Right lobe of liver (tissue), 6 donors: Measurements from ENCODE around the gene OR6C65. TPM values are rescaled to one million over a fixed set of nuclear protein-coding genes. Genes with fewer than 3 reads are reported as not detected.
"Not testable (repeated sequence)": the region's sequence is repeated elsewhere in the genome, so short reads cannot be mapped to it uniquely, and the experiment has no call there.

Experiments
- ATAC-seq, 4 donors: fragments of 200-7000 bp; cut with Tn5 transposase; one replicate each; pipeline ENCODE4 v1.9.1; 2020; ENCODE audit warnings: mild to moderate bottlenecking in 4 of 4, moderate library complexity in 4 of 4
- DNase-seq, 3 donors: peaks; one replicate each; pipeline ENCODE4 v3.0.0-alpha.2; 2020
- H3K27ac ChIP-seq, 3 donors: fragments of 200-600 bp; one replicate each; pipeline ENCODE4 v1.8.0; 2022
- H3K27me3 ChIP-seq, 2 donors: fragments of 200-600 bp; one replicate each; pipeline ENCODE4 v1.8.0; 2022
- H3K36me3 ChIP-seq, 4 donors: fragments of 200-600 bp; sonication (generic) in 1 of 4; one replicate each; pipeline versions ENCODE4 v1.5.1 to v1.8.0; 2017 to 2022; ENCODE audit warnings: control low read depth in 1 of 4
- H3K4me1 ChIP-seq, 4 donors: fragments of 200-600 bp; sonication (generic) in 1 of 4; one replicate each; pipeline versions ENCODE4 v1.5.1 to v1.8.0; 2017 to 2022; ENCODE audit warnings: control low read depth in 1 of 4
- H3K4me3 ChIP-seq, 3 donors: fragments of 200-600 bp; one replicate each; pipeline ENCODE4 v1.8.0; 2022
- H3K9me3 ChIP-seq, 4 donors: fragments of 200-600 bp; sonication (generic) in 1 of 4; one replicate each; pipeline versions ENCODE4 v1.5.1 to v1.8.0; 2017 to 2022; ENCODE audit warnings: control low read depth in 1 of 4
- CTCF ChIP-seq, 4 donors: fragments of 200-600 bp in 3 of 4; fragments of 450-650 bp in 1 of 4; IDR thresholded peaks; one replicate each; pipeline versions ENCODE4 v1.5.1 to v1.8.0; 2016 to 2022; ENCODE audit warnings: antibody characterized with exemption in 4 of 4, mild to moderate bottlenecking in 2 of 4
- POLR2A ChIP-seq: fragments of 450-650 bp; IDR thresholded peaks from one replicate; pipeline ENCODE4 v1.6.1; 2017; ENCODE audit warnings: antibody characterized with exemption, mild to moderate bottlenecking
- WGBS: methylation state at CpG from one replicate; pipeline ENCODE4 v1.1.6; 2018; ENCODE audit warnings: low coverage, low lambda C conversion rate; ENCODE audit not compliant: insufficient coverage; ENCODE audit errors: missing lambda C conversion rate; 5-methylcytosine and 5-hydroxymethylcytosine counted together
- intact Hi-C, 2 donors: fragments of 100-400 bp; cut with DNase I; formaldehyde crosslinking; loops; one replicate each; pipeline versions ENCODE4 v1.11.2 to v1.14.1; 2022
- total RNA-seq, 6 experiments: library from RNA; depleted of rRNA in 2 of 6; stranded (reverse); fragments of >200 nt in 2 of 6; fragmentation: NEBNext Ultra II Directional in 3 of 6; extraction: Animal tissue kit (Norgen Biotek cat#: 25700) in 3 of 6; gene quantifications; one replicate each; pipeline versions ENCODE4 v1.1.0 to v1.2.4, GENCODE V29; 2016 to 2023
- donor health status: DM: no; HTN: yes; CAD: no.
- donor health status: DM: no; HTN: no; CAD: no.
- donor health status: DM: no; HTN: no; CAD: no.
- donor health status: DM: no; HTN: yes; CAD: no.
- donor health status: DM: no; HTN: yes; CAD: no.

Gene OR6C65
- total RNA-seq, 6 experiments from 2014 or later: not detected

GRCh38 chr12:55428331-55429243 is 28.3 kb downstream of the OR6C65 start:
- DNase-seq (no peak), ATAC-seq (no peak)
- 24% methylated on average over 1 of the region's 1 CpG for WGBS
- no peak for TF ChIP-seq POLR2A
- no peak for TF ChIP-seq CTCF (IDR thresholded peaks at IDR 0.05)
- Histone ChIP-seq H3K27me3 (peaks cover 0 to 3% of the 10 kb centered on the region in 2 donors), H3K9me3 (no peaks in the 10 kb centered on the region), H3K4me3 (no peak overlapping the region), H3K36me3 (no peaks in the 10 kb centered on the region), H3K4me1 (no peaks in the 10 kb centered on the region), H3K27ac (no peak overlapping the region)
- intact Hi-C loops: no loop called here

- H3K4me1 ChIP-seq, intact Hi-C loops, H3K9me3 ChIP-seq, H3K27ac ChIP-seq, H3K27me3 ChIP-seq, H3K36me3 ChIP-seq, ATAC-seq, DNase-seq, H3K4me3 ChIP-seq: not testable (repeated sequence)
- 77% methylated on average over 5 of the region's 5 CpGs for WGBS
These were observed 40.9 kb downstream of the OR6C65 start for GRCh38 chr12:55441233-55441632.

- H3K27ac ChIP-seq: no peak within 1 kb of the TSS
- no peaks in the 10 kb centered on the region for H3K9me3 ChIP-seq
- ATAC-seq (no peak), DNase-seq (no peak)
- intact Hi-C loops: no loop called here
- H3K4me3 ChIP-seq: no peak within 1 kb of the TSS
- H3K27me3 ChIP-seq: no peaks in the 10 kb centered on the region
- TF ChIP-seq POLR2A: no peak
- no peak for TF ChIP-seq CTCF (IDR thresholded peaks at IDR 0.05)
- H3K4me1 ChIP-seq: no peaks in the 10 kb centered on the region
- no peaks in the 10 kb centered on the region for H3K36me3 ChIP-seq
- 34% methylated on average over 2 of the region's 2 CpGs for WGBS
These were observed 43.4 kb downstream of the OR6C65 start, which contains the start of gene OR6C2 for GRCh38 chr12:55443776-55444175. Gene OR6C2 (plus strand): TSS chr12:55444076. CDS start chr12:55452214, 8,138 bp downstream.

- no peak for DNase-seq
- H3K4me1 ChIP-seq: no peaks in the 10 kb centered on the region
- H3K4me3 ChIP-seq: no peak overlapping the region
- H3K27me3 ChIP-seq: no peaks in the 10 kb centered on the region
- no peak overlapping the region for H3K27ac ChIP-seq
- 91% methylated on average over 1 of the region's 1 CpG for WGBS
- TF ChIP-seq POLR2A (no peak), CTCF (IDR thresholded peaks at IDR 0.05) (no peak)
- no peaks in the 10 kb centered on the region for H3K36me3 ChIP-seq
- no peaks in the 10 kb centered on the region for H3K9me3 ChIP-seq
- intact Hi-C loops: no loop called here
- no peak for ATAC-seq
These were observed 45.0 kb downstream of the OR6C65 start for GRCh38 chr12:55445357-55445756.

- no peak for TF ChIP-seq POLR2A
- no peak for TF ChIP-seq CTCF (IDR thresholded peaks at IDR 0.05)
- no peak overlapping the region for H3K27ac ChIP-seq
- ATAC-seq (no peak), DNase-seq (no peak)
- H3K9me3 ChIP-seq: no peaks in the 10 kb centered on the region
- H3K36me3 ChIP-seq: no peaks in the 10 kb centered on the region
- no peaks in the 10 kb centered on the region for H3K4me1 ChIP-seq
- WGBS: 59% methylated on average over 5 of the region's 5 CpGs
- H3K27me3 ChIP-seq: no peaks in the 10 kb centered on the region
- intact Hi-C loops: no loop called here
- no peak overlapping the region for H3K4me3 ChIP-seq
These were observed 46.0 kb downstream of the OR6C65 start for GRCh38 chr12:55446326-55446725.
